Measurements from ENCODE around the gene BRIX1. TPM values are rescaled to one million over a fixed set of nuclear protein-coding genes. Genes with fewer than 3 reads are reported as not detected.

BRIX1 gene
- total RNA-seq, 1 experiment from 2014 or later: 77.0 TPM

DNA sequence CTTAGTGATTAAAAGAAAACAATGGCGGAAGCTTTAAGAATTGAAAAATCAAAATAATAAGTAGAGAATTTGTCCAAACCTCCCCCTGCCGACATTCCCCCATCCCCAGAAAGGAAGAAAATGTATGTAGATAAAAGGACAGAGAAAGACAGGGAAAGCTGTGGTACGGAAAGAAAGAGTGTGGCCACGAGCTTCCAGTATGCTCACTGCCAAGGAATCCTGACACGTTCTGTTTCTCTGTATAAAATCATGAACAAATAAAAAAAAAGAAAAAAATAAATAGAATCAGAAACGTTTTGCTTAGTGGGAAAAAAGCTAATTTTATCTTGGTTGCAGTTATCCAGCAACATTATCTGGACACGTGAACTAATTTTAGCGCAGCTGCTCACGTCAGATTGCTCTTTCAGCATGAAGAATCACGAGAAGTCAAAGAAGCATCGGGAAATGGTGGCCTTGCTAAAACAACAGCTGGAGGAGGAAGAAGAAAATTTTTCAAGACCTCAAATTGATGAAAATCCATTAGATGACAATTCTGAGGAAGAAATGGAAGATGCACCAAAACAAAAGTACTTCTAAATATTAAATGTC, 29.0 kb downstream of the BRIX1 start:
- Histone ChIP-seq H3K27me3 (ENCODE audit: insufficient read depth, low read length) (no peaks in the 10 kb centered on the region), H2BK5ac (ENCODE audit: insufficient read length, low read length) (no peak overlapping the region), H2AFZ (ENCODE audit: low read length) (no peak overlapping the region), H2BK20ac (ENCODE audit: low read depth, low read length, poor library complexity, severe bottlenecking) (no peak overlapping the region), H4K8ac (replicated peaks; ENCODE audit: insufficient read length, low read depth, low read length) (no peak overlapping the region), H3K9me3 (ENCODE audit: control insufficient read depth, low read depth, low read length) (no peaks in the 10 kb centered on the region), H2BK12ac (ENCODE audit: insufficient read length, low read depth, low read length) (no peak overlapping the region), H3K18ac (ENCODE audit: insufficient read length, low read depth, low read length) (no peak overlapping the region), H2BK15ac (ENCODE audit: low read depth, low read length) (no peak overlapping the region), H3K14ac (ENCODE audit: insufficient read depth, low read length) (no peak overlapping the region), H3K9ac (ENCODE audit: extremely low read depth, insufficient read length, low read length) (no peak overlapping the region), H3K79me2 (ENCODE audit: insufficient read depth, low read length) (no peaks in the 10 kb centered on the region), H3K56ac (ENCODE audit: insufficient read length, low read depth, low read length) (no peak overlapping the region), H3T11ph (ENCODE audit: low read length) (no peak overlapping the region), H3K4me2 (ENCODE audit: insufficient read depth, insufficient read length, low read length) (no peak overlapping the region), H3K4ac (ENCODE audit: low read depth, low read length) (no peak overlapping the region), H4K5ac (ENCODE audit: insufficient read length, low read depth, low read length) (no peak overlapping the region), H2AK5ac (ENCODE audit: insufficient read length, low read length) (no peak overlapping the region), H3K79me1 (ENCODE audit: insufficient read depth, low read depth, low read length, poor library complexity, severe bottlenecking) (no peaks in the 10 kb centered on the region), H3K27ac (ENCODE audit: insufficient read length, low read depth, low read length) (no peak overlapping the region), H3K4me1 (ENCODE audit: insufficient read depth, low read length) (no peaks in the 10 kb centered on the region), H3K23ac (ENCODE audit: insufficient read length, low read depth, low read length) (no peak overlapping the region), H3K23me2 (ENCODE audit: insufficient read length, low read depth, low read length, poor library complexity, severe bottlenecking) (peaks cover 3% of the 10 kb centered on the region), H4K91ac (ENCODE audit: insufficient read length, low read depth, low read length) (no peak overlapping the region), H2BK120ac (ENCODE audit: low read depth, low read length, poor library complexity, severe bottlenecking) (no peak overlapping the region), H4K20me1 (ENCODE audit: control insufficient read depth, insufficient read depth, insufficient read length) (no peaks in the 10 kb centered on the region)
- no peaks in the 10 kb centered on the region for H3K27me3 Mint-ChIP-seq (ENCODE audit: low read depth)
- H3K4me1 Mint-ChIP-seq: no peaks in the 10 kb centered on the region
- no CpG with 5 or more reads among the region's 11 CpGs for WGBS (ENCODE audit: extremely low coverage, insufficient read length, low lambda C conversion rate)
- H3K9me3 Mint-ChIP-seq: no peaks in the 10 kb centered on the region
- H3K27ac Mint-ChIP-seq: no peak overlapping the region
- DNase-seq: no peak
- H3K4me3 Mint-ChIP-seq: no peak overlapping the region
- H3K36me3 Mint-ChIP-seq (ENCODE audit: insufficient read depth in 1 of 3, low read depth in 3 of 3): peaks cover 8 to 74% (median 69%) of the 10 kb centered on the region in 3 experiments; a peak in 6 of 7 replicates
- no peak for TF ChIP-seq CTCF (conservative IDR thresholded peaks at IDR 0.05)
